Measurements from ENCODE around the gene POLR3H.

Gene POLR3H

GRCh38 chr22:41516462-41516861, 27.8 kb downstream of the POLR3H start:
- no peak for DNase-seq (ENCODE audit: low spot score)
- TF ChIP-seq CTCF (IDR thresholded peaks at IDR 0.05; ENCODE audit: extremely low read depth, insufficient read depth, missing control alignments): no peak
- in situ Hi-C loops (cut with MboI; ENCODE audit: low pct_unique_long_range_greater_than_20kb, low sequenced_read_pairs, unreplicated experiment): loop anchor here (10.0 kb wide), 1 partner anchor 112 kb away; no protein-coding TSS in a partner anchor

- in situ Hi-C loops (cut with MboI; ENCODE audit: low pct_unique_long_range_greater_than_20kb, low sequenced_read_pairs, unreplicated experiment): loop anchor here (10.0 kb wide), 1 partner anchor 109 kb away; no protein-coding TSS in a partner anchor
- DNase-seq (ENCODE audit: low spot score): no peak
- no peak for TF ChIP-seq CTCF (IDR thresholded peaks at IDR 0.05; ENCODE audit: extremely low read depth, insufficient read depth, missing control alignments)
Observed at GRCh38 chr22:41513391-41513790, 30.9 kb downstream of the POLR3H start.

GRCh38 chr22:41512421-41513194, 31.7 kb downstream of the POLR3H start:
- in situ Hi-C loops (cut with MboI; ENCODE audit: low pct_unique_long_range_greater_than_20kb, low sequenced_read_pairs, unreplicated experiment): loop anchor here (10.0 kb wide), 1 partner anchor 108 kb away; no protein-coding TSS in a partner anchor
- no peak for DNase-seq (ENCODE audit: low spot score)
- TF ChIP-seq CTCF (IDR thresholded peaks at IDR 0.05; ENCODE audit: extremely low read depth, insufficient read depth, missing control alignments): no peak

GRCh38 chr22:41511521-41511968, 32.7 kb downstream of the POLR3H start:
- no peak for TF ChIP-seq CTCF (IDR thresholded peaks at IDR 0.05; ENCODE audit: extremely low read depth, insufficient read depth, missing control alignments)
- in situ Hi-C loops (cut with MboI; ENCODE audit: low pct_unique_long_range_greater_than_20kb, low sequenced_read_pairs, unreplicated experiment): loop anchor here (10.0 kb wide), 1 partner anchor 107 kb away; no protein-coding TSS in a partner anchor
- no peak for DNase-seq (ENCODE audit: low spot score)

GRCh38 chr22:41508770-41509170, 35.5 kb downstream of the POLR3H start:
- no peak for TF ChIP-seq CTCF (IDR thresholded peaks at IDR 0.05; ENCODE audit: extremely low read depth, insufficient read depth, missing control alignments)
- no peak for DNase-seq (ENCODE audit: low spot score)
- in situ Hi-C loops (cut with MboI; ENCODE audit: low pct_unique_long_range_greater_than_20kb, low sequenced_read_pairs, unreplicated experiment): no loop called here

- TF ChIP-seq CTCF (IDR thresholded peaks at IDR 0.05; ENCODE audit: extremely low read depth, insufficient read depth, missing control alignments): no peak
- DNase-seq (ENCODE audit: low spot score): no peak
- in situ Hi-C loops (cut with MboI; ENCODE audit: low pct_unique_long_range_greater_than_20kb, low sequenced_read_pairs, unreplicated experiment): no loop called here
Observed at GRCh38 chr22:41507330-41508063, 36.8 kb downstream of the POLR3H start.
